ENCODE results near the gene OR52W1. TPM values are rescaled to one million over a fixed set of nuclear protein-coding genes. Genes with fewer than 3 reads are reported as not detected.
A peak's percentile ranks its signal among the peaks of the same experiment; 100 is the strongest.

Gene OR52W1
- polyA plus RNA-seq, 1 of the 3 experiments (the other 2 are of a cell fraction) = not detected

DNA sequence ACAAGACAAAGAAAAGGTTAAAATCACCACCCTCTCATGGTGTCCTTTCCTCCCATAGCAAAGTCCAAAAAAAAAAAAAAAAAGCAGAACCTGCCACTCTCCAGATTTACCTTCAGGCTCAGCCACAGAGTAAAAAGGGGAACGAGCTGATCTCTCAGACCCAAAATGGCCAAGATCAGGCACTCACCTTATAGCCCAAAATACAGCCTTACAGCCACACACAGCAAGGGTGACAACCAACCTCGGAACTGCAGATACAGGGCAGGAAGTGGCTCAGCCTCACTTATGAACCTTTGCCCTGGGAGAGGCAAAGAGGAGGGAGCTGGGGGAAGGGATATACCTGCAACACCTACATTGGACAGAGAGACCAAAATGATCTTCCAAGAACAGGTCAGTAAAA lies 30.9 kb downstream of the OR52W1 start:
- CTCF ChIA-PET = interaction anchor here (1.2 to 1.5 kb wide), 3 partner anchors 13 to 1049 kb away, joined by 3 to 4 read pairs (median 4); no protein-coding TSS in a partner anchor
- no peak overlapping the region for H3K27ac ChIP-seq (ENCODE audit: low read depth in 2 of 2, low read length in 1 of 2)
- H3K9me2 ChIP-seq = no peaks in the 10 kb centered on the region
- DNase-seq = no peak
- H3K27me3 ChIP-seq (ENCODE audit: insufficient read depth) = no peaks in the 10 kb centered on the region
- peaks cover 29% of the 10 kb centered on the region; the same call in 1 of the 2 replicates for H4K20me1 ChIP-seq (ENCODE audit: insufficient read depth)
- POLR2A ChIA-PET = no interaction called here
- TF ChIP-seq NRF1 (IDR thresholded peaks at IDR 0.05; ENCODE audit: low read depth, low read length) = no peak
- no peak for TF ChIP-seq FOSL2 (IDR thresholded peaks at IDR 0.05; ENCODE audit: borderline replicate concordance, low read depth)
- peaks cover 79% of the 10 kb centered on the region for H3K79me2 ChIP-seq (ENCODE audit: insufficient read depth)
- no peak overlapping the region for H3K4me2 ChIP-seq
- H3F3A ChIP-seq (replicated peaks; ENCODE audit: insufficient read depth) = no peaks in the 10 kb centered on the region
- no peaks in the 10 kb centered on the region for H3K9me3 ChIP-seq
- H3K4me1 ChIP-seq (ENCODE audit: control insufficient read depth in 1 of 2, insufficient read depth in 2 of 2, low read depth in 1 of 2, low read length in 1 of 2) = peaks cover 0 to 5% of the 10 kb centered on the region in 2 experiments; a peak in 1 of 4 replicates
- H2AFZ ChIP-seq (ENCODE audit: low read depth) = no peak overlapping the region
- no peak overlapping the region for H3K4me3 ChIP-seq (ENCODE audit: low read depth in 2 of 2, low read length in 1 of 2)
- H3K36me3 ChIP-seq (replicated peaks in 1 of 2; ENCODE audit: control insufficient read depth in 1 of 2, insufficient read depth in 2 of 2, low read length in 1 of 2) = peaks cover 0 to 2% of the 10 kb centered on the region in 2 experiments
- 79% methylated on average over 2 of the region's 2 CpGs for WGBS (ENCODE audit: low lambda C conversion rate)
- no peak overlapping the region for H3K9ac ChIP-seq

DNA sequence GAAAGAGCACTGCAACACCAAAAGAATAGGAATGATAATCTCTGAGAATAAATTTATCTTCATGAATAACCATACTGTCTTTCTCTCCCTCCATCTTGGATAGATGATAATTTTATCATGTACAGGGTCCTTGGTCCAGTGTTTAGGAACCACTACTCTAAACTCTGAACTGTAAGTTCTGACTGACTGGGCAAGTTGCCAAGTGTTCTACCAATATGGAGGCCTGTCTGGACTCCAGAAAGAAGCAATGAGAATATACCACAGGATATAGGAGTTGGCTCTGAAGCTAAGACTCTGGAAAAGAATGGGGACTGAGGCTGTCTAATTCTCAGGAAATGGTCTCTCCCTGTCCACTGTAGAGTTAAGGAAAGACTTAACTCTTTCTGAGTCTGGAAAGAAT lies 33.9 kb downstream of the OR52W1 start:
- Histone ChIP-seq H2AFZ (ENCODE audit: low read depth) (no peak overlapping the region), H3K9me3 (no peaks in the 10 kb centered on the region), H3K36me3 (replicated peaks in 1 of 2; ENCODE audit: control insufficient read depth in 1 of 2, insufficient read depth in 2 of 2, low read length in 1 of 2) (no peaks in the 10 kb centered on the region), H3K4me2 (peak overlapping the region; percentile 84), H3K27me3 (ENCODE audit: insufficient read depth) (0 out of 2 replicates have a peak, but pooled peaks cover under 1% of the 10 kb centered on the region), H3K9ac (no peak overlapping the region), H3K9me2 (no peaks in the 10 kb centered on the region), H3K79me2 (ENCODE audit: insufficient read depth) (peaks cover 54% of the 10 kb centered on the region), H3K27ac (ENCODE audit: low read depth in 2 of 2, low read length in 1 of 2) (no peak overlapping the region), H3K4me1 (ENCODE audit: control insufficient read depth in 1 of 2, insufficient read depth in 2 of 2, low read depth in 1 of 2, low read length in 1 of 2) (peaks cover 0 to 8% of the 10 kb centered on the region in 2 experiments; a peak in 1 of 4 replicates), H3K4me3 (ENCODE audit: low read depth in 2 of 2, low read length in 1 of 2) (no peak overlapping the region), H3F3A (replicated peaks; ENCODE audit: insufficient read depth) (peaks cover 5% of the 10 kb centered on the region), H4K20me1 (ENCODE audit: insufficient read depth) (peaks cover 19% of the 10 kb centered on the region; the same call in 1 of the 2 replicates)
- DNase-seq = no peak
- ChIA-PET CTCF (no interaction called here), POLR2A (no interaction called here)
- TF ChIP-seq FOXM1 (IDR thresholded peaks at IDR 0.05; ENCODE audit: low read depth) = no peak
- TF ChIP-seq NRF1 (IDR thresholded peaks at IDR 0.05; ENCODE audit: low read depth, low read length) = no peak
- no peak for TF ChIP-seq RFX5 (IDR thresholded peaks at IDR 0.05; ENCODE audit: low read length)
- TF ChIP-seq MXI1 (IDR thresholded peaks at IDR 0.05; ENCODE audit: low read depth, low read length) = no peak
- no peak for TF ChIP-seq NFIC (IDR thresholded peaks at IDR 0.05; ENCODE audit: borderline replicate concordance)
- no peak for TF ChIP-seq TCF12 (IDR thresholded peaks at IDR 0.05)
- TF ChIP-seq EZH2phosphoT487 (IDR thresholded peaks at IDR 0.05; ENCODE audit: borderline replicate concordance, low read depth) = no peak
- TF ChIP-seq RCOR1 (IDR thresholded peaks at IDR 0.05; ENCODE audit: low read length) = no peak
- TF ChIP-seq ELF1 (IDR thresholded peaks at IDR 0.05) = no peak
- TF ChIP-seq SIN3A (IDR thresholded peaks at IDR 0.05; ENCODE audit: borderline replicate concordance, low read depth, low read length) = no peak
- TF ChIP-seq USF2 (IDR thresholded peaks at IDR 0.05; ENCODE audit: borderline replicate concordance, low read depth, low read length) = no peak
- no peak for TF ChIP-seq EP300 (IDR thresholded peaks at IDR 0.05; ENCODE audit: borderline replicate concordance in 1 of 2, low read depth in 1 of 2, low read length in 1 of 2)
- no peak for TF ChIP-seq RAD21 (IDR thresholded peaks at IDR 0.05; ENCODE audit: low read length)
- TF ChIP-seq FOXJ3 (CRISPR knock-in tag; IDR thresholded peaks at IDR 0.05) = no peak
- TF ChIP-seq TEAD4 (IDR thresholded peaks at IDR 0.05; ENCODE audit: borderline replicate concordance, insufficient read depth) = no peak
- TF ChIP-seq GABPA (IDR thresholded peaks at IDR 0.05; ENCODE audit: low read depth) = no peak

Measured in SK-N-SH (cell line).